HG03139 (cell line): Measurements from ENCODE around the gene ADAMTS9.

Experiments
- ATAC-seq: cut with Tn5 transposase; IDR thresholded peaks from one replicate; pipeline ENCODE4 v1.9.1; 2021; ENCODE audit not compliant: unreplicated experiment

The ADAMTS9 gene

DNA sequence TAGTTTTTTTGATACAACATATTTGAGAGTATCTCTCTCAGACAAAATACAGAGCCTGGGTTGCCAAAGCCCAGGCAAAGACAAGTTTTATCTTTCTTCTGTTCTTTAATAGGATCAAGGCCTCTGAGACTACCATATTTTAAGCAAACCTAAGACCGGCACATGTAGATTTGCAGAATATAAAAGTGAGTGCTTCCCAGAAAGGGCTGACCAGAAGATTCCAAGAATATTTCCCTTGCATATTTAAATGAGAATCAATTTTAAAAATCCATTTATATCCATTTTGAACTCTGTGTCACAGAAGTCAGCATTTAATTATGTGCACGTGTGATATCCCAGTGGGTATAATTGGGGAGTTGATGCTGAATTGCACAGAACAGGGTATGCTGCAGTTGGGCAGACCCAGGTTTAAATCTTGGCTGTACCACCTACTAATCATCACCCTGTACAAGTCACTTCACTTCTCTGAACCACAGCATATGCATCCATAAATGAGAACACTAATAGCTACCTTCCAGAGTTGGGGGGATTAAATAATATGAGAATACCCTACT, 191.9 kb downstream of the ADAMTS9 start:
- ATAC-seq, result no peak

DNA sequence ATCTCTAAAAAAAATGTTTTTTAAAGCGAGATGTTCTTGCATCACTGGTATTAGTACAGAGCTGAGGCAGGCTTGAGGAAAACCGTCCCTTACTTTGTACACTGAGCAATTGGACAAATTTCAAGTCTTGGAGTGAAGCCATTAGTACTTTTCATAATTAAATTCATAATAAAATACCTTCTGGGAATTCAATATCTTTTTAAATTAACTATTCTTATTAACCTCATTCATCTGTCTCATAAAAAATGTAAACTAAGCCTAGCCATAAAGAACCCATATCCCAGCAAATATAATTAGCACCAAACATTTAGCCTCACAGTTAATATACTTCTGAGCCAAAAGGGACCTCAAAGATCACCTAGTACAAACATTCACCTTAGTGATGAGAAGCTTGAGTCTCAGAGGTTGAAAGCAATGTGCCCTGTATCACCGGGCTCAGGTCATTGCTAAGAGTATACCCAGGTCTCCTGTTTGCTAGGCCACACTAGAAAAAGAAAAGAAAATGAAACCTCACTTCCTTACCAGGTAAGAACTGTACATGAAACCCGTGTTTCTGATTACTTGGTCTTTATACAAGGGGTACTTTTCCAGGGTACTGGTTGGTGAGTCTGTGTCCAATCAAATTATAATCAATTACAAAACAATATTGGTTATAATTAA, 192.5 kb downstream of the ADAMTS9 start:
- no peak for ATAC-seq

DNA sequence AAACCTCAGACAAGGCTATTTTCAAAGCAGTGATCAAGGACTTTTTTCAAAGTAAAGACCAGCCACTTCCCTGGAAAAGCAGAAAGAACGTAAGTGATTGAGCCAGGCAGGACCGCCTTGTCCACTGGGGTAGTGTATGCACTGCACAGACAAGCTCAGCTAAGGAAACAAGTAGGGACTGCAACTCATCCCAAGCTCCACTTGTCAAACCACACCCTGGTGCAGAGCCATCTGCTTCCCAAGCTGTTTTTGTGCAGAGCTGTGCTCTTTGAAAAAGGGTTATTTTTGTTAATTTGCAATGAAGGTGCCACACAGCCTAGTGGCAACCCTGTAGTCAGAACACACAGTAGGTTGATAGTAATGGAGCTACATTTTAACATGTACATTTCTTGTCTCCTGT, 193.3 kb downstream of the ADAMTS9 start:
- ATAC-seq, result no peak

DNA sequence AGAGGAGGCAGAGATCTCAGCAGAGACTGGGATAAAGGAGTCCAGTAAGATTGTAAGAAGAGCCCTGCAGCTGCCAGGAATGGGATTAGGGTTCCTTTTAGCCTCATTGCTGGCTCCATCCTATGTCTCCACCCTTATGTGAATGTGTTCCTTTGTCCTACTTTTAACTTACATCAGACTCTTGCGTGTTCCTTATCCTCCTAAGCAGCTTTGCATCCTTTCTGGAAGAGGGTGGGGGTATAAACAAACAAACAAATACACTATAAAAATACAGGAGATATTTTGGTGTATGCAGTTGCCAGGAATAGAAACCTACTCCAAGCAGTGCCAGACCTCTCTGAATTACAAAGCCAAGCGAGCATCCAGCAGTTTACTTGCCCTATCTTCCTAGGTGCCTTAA, 194.7 kb downstream of the ADAMTS9 start:
- ATAC-seq, result no peak

DNA sequence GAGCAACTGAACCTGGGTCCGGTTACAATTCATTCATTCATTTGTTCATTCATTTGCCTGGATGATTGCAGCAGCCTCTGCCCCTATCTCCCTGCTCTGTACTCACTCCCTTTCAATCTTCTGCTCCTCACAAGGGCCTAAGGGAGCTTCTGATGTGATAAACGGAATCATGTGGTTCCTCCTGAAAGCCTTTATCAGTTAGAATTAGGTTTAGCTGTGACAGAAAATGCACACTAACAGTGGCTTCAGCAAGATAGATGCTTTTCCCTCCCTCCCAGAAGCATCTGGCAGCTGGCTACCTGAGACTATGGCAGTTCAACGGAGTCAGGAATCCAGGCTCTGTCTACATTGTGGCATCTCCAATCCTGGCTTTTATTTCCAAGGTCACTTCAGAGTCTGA, 196.0 kb downstream of the ADAMTS9 start:
- no peak for ATAC-seq

DNA sequence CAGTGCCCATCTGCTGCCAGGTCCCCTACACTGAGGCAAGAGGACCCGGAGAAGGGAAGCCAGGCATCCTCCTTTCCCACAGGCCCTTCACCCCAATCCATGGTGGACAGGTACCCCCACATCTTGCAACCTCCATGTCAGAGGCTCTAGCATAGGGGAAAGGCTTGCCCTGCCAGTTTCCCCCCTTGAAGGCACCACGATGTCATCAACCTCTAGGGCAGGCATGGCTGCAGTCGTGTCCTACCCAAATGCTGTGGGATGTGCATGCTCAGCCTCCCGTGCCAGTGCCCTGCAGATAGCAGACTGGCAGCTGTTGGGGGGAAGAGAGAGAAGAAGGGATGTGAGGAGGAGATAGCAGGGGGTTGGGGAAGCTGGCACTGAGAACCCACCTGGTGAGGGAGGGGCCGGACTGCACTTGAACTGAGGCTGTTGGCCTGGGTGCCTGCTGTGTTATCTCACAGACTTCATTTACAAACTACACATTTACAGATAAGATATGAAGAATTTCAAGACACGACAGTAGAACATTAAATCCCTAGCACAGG, 197.5 kb downstream of the ADAMTS9 start:
- no peak for ATAC-seq

DNA sequence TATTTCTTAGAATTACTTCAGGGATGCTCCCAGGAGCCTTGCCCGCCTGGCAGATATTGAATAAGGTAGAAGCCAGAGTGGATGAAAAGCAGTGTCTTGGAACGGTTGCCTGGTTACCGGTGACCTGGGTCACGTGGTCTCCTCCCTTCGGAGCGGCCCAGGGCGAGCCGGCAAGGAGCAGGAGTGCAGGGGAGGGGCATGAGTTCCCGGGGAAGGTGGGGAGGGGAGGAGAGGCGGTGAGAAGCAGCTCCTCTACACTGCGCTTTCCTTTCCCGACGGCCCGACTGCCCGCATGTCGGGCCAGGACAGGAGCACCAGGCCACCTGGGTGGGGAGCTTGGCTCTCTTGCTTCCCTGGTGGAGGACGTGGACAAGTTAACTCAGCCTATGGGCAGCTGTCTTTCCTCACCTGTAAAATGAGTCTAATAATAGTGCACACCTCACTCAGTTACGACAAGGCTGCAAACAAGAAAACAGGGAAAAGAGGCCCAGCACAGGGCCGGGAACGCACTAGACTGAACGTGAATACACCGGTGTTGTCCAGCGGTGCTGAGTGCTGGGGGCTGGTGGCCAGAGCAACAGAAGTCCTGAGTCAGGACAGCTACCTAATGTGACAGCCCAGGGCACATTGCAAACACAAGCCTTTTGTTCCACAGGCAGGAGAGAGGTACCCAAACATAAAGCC, 198.3 kb downstream of the ADAMTS9 start:
- ATAC-seq, result no peak

DNA sequence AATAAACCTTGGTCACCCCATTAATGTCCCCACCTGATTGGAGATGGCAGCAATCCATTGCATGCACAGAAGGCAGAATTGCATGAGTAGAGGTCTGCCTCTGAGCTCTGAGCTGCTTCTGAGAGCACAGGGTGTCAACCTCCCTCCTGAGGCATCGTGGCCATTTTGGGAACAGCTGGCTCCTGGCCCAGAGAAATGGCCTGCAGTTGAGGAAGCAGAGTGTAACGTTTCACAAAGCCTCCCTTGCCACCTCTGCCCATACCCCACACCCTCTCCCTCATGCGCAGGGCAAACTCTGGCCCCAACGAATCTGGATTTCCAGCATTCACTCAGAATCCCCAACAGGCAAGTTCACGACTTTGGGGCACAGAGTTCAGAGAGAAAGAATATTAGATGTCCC, 198.9 kb downstream of the ADAMTS9 start:
- ATAC-seq, result no peak

DNA sequence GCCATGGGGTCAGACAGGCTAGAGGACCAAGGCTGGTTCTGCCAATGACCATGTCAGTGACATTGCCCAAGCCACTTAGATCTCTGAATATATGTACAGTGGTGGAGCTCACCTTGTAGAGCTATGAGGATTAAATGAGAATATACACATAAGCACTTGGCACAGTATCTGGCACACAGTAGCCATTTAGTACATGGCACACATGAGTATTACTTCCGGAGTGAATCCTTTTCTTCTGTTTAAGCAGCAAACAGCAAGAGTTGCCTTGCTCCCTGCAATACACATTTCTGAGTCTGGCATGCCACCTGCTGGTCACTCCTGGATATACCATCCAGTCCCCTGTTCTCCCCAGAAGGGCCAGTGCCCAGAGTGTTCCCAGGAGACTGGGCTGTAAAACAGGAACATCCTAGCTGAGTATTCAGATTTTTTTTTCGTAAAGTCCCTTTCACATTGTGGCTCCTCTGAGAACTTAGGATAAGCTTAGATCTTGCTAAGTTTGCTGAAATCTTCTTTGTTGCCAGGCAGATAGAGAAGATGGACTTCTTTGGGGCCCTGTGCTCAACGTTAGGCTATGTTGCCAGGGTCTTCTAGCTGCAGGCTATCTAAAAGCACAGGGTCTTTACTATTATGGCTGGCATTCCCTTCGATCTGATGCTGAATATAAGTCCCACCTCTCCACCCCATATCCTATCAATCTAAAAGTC, 203.4 kb downstream of the ADAMTS9 start:
- ATAC-seq, result peak; percentile 98

DNA sequence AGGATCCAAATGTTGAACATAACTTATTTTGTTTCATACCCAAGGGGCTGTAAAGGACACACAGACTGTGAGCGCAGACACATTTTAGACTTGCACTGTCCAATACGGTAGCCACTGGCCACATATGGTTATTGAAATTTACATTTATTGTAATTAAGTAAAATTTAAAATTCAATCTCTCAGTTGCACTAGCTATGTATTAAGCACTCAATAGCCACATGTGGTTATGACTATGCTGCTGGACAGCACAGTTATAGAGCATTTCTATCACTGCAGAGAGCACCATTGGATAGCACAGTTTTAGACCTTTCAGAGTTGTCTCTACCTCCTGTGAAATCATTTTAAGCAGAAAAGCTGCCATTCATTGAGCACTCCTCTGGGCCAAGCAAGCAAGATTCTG, 204.3 kb downstream of the ADAMTS9 start:
- no peak for ATAC-seq

DNA sequence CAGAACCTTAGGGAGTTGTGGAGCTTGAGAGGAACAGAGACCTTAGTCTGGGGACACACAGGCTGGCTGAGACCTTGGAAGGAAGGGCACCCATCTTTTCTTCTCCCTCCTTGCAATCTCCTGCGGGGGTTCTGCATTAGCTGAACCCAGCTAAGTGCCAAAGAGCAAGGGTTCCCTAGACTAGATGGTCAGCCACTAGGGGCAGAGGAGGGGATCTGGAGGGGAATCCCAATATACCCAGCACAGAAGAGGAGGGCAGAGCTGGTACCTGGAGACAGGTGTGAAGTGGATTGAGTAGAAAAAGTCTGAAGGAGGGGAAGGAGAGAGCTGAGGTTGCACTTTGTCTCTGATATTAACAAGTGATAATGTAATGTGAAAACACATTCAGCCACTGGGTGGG, 212.8 kb downstream of the ADAMTS9 start:
- ATAC-seq, result no peak

DNA sequence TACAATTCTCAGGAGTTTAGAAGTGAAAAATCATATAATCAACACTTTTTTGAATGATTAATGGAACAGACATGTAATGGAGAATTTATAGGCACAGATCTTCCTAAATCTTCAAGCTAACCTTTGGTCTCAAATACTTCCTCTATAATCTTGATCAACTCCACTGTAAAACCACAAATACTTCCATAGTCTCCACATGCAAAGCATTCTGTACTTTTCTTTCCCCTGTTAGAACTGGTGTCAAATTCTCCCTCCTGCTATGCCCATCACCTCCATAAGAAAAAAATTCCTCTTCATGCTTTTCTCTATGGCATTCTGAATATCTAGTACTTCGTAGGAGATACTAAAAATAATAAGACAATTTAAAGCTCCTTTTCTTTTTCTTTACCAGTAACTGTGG, 214.3 kb downstream of the ADAMTS9 start:
- no peak for ATAC-seq

DNA sequence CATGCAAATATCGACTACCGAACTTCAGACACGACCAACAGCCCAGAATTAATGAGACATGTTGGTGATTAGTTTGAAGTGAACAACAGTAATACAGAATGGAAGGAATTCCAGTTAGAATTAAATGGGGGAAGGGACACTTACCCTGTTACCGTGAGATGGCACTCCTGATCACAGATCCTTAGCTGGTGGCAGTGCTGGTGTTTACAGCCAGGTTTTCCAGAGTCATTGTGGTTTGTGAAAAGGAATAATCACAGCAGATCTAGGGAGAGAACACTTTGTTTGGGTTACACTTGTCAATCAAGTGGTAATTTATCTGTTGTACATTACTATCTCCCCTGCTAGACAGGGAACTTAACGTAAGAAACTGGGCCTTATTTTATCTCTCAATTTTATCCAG, 217.4 kb downstream of the ADAMTS9 start:
- ATAC-seq, result no peak

DNA sequence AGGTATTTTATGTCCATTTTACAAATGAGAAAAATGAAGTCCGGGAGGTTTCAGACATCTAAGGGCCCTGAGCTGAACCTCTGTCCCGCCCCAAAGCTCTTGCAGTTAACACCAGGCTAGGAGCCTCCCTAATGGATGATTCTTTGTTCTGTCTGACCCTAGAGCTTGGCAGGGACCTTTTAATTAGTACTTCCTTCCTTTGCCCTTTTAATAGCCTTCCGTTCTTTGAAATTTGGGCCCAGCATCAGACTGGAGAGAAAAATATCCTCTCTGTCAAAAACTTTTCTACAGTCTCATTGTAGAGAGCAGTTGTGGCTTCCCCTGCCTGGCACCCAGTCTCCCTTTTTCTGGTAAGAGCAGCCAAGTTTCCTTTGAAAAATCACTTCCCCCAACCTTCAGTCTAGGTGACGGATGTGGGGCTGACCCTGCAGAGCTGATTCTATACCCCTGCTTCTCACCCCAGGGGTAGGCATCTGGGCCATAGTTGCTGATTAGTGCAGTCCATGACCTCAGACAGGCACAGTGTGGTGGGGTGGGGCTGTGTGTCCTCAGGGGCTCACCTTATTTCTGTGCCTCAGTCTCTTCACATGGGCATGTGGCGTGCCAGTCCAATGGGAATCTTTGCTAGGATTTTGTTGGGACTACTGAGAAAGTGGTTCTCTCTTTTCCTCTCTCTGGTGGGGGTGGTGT, 220.4 kb downstream of the ADAMTS9 start:
- no peak for ATAC-seq
